ENCODE results near the gene CRYL1.

DNA sequence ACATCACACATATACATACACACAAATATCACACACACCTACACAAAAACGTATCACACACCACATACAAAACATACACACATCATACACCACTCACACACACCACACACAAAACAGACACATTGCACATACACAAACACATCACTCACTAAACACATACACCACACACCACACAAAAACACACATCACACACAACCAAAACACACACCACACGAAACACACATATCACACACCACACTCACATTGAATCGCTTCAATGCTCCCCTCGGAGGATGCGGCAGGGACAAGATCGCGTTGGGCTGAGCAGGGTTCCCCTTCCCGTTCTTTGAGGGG, 131.5 kb downstream of the CRYL1 start:
- TF ChIP-seq CTCF (conservative IDR thresholded peaks at IDR 0.05) (no peak), ZFX (IDR thresholded peaks at IDR 0.05) (no peak)

Measured in C4-2B (cell line).